ENCODE results near the gene GCNT1. TPM values are rescaled to one million over a fixed set of nuclear protein-coding genes. Genes with fewer than 3 reads are reported as not detected.
"Not testable (repeated sequence)": the region's sequence is repeated elsewhere in the genome, so short reads cannot be mapped to it uniquely, and the experiment has no call there.

GCNT1 gene
- total RNA-seq, 1 donor from 2014 or later = 8.0 TPM

- H3K4me3 Mint-ChIP-seq (ENCODE audit: unreplicated experiment) = no peak overlapping the region
Observed at GRCh38 chr9:76478226-76478625, 19.2 kb downstream of the GCNT1 start.

GRCh38 chr9:76479337-76479736 lies 20.4 kb downstream of the GCNT1 start:
- not testable (repeated sequence) for H3K36me3 Mint-ChIP-seq (ENCODE audit: unreplicated experiment); H3K27ac Mint-ChIP-seq (ENCODE audit: unreplicated experiment); H3K9me3 Mint-ChIP-seq (ENCODE audit: unreplicated experiment); H3K4me1 Mint-ChIP-seq (ENCODE audit: unreplicated experiment); DNase-seq (ENCODE audit: extremely low spot score, unreplicated experiment); H3K4me3 Mint-ChIP-seq (ENCODE audit: unreplicated experiment); H3K27me3 Mint-ChIP-seq (ENCODE audit: unreplicated experiment)

More at GRCh38 chr9:76478226-76478625, 19.2 kb downstream of the GCNT1 start:
- peaks cover 4% of the 10 kb centered on the region for H3K9me3 Mint-ChIP-seq (ENCODE audit: unreplicated experiment)
- H3K36me3 Mint-ChIP-seq (ENCODE audit: unreplicated experiment) = peaks cover 6% of the 10 kb centered on the region
- no peak overlapping the region for H3K27ac Mint-ChIP-seq (ENCODE audit: unreplicated experiment)
- TF ChIP-seq, protein P1, sequence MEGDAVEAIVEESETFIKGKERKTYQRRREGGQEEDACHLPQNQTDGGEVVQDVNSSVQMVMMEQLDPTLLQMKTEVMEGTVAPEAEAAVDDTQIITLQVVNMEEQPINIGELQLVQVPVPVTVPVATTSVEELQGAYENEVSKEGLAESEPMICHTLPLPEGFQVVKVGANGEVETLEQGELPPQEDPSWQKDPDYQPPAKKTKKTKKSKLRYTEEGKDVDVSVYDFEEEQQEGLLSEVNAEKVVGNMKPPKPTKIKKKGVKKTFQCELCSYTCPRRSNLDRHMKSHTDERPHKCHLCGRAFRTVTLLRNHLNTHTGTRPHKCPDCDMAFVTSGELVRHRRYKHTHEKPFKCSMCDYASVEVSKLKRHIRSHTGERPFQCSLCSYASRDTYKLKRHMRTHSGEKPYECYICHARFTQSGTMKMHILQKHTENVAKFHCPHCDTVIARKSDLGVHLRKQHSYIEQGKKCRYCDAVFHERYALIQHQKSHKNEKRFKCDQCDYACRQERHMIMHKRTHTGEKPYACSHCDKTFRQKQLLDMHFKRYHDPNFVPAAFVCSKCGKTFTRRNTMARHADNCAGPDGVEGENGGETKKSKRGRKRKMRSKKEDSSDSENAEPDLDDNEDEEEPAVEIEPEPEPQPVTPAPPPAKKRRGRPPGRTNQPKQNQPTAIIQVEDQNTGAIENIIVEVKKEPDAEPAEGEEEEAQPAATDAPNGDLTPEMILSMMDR (IDR thresholded peaks at IDR 0.05) = no peak
- H3K4me1 Mint-ChIP-seq (ENCODE audit: unreplicated experiment) = peaks cover 11% of the 10 kb centered on the region
- DNase-seq (ENCODE audit: extremely low spot score, unreplicated experiment) = no peak
- H3K27me3 Mint-ChIP-seq (ENCODE audit: unreplicated experiment) = no peaks in the 10 kb centered on the region

DNA sequence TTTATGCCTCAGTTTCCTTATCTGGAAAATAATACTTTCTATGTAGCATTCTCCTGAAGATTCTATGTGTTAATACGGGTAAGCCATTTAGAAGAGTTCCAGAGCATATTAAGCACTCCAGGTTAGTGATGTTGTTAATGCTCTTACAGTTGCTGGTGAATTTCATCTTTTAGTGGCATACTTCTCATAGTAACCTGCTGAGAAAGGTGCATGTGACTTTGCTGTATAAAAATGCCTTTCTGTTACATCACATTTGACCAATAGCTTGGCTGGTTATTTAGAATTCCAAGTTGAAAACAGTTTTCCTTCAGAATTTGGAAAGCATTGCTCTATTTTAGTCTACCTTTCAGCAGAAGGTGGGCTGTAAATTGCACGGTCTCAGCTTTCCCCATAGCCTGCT lies 27.2 kb downstream of the GCNT1 start:
- Mint-ChIP-seq H3K27ac (ENCODE audit: unreplicated experiment) (no peak overlapping the region), H3K9me3 (ENCODE audit: unreplicated experiment) (no peaks in the 10 kb centered on the region), H3K4me3 (ENCODE audit: unreplicated experiment) (no peak overlapping the region), H3K36me3 (ENCODE audit: unreplicated experiment) (no peaks in the 10 kb centered on the region), H3K27me3 (ENCODE audit: unreplicated experiment) (no peaks in the 10 kb centered on the region), H3K4me1 (ENCODE audit: unreplicated experiment) (peaks cover 3% of the 10 kb centered on the region)
- TF ChIP-seq, protein P1 (IDR thresholded peaks at IDR 0.05) = no peak
- DNase-seq (ENCODE audit: extremely low spot score, unreplicated experiment) = no peak

- Mint-ChIP-seq H3K4me1 (ENCODE audit: unreplicated experiment) (peaks cover 3% of the 10 kb centered on the region), H3K27me3 (ENCODE audit: unreplicated experiment) (no peaks in the 10 kb centered on the region), H3K9me3 (ENCODE audit: unreplicated experiment) (no peaks in the 10 kb centered on the region), H3K36me3 (ENCODE audit: unreplicated experiment) (no peaks in the 10 kb centered on the region), H3K27ac (ENCODE audit: unreplicated experiment) (no peak overlapping the region), H3K4me3 (ENCODE audit: unreplicated experiment) (no peak overlapping the region)
- no peak for DNase-seq (ENCODE audit: extremely low spot score, unreplicated experiment)
- TF ChIP-seq, protein P1 (IDR thresholded peaks at IDR 0.05) = no peak
Observed at GRCh38 chr9:76490249-76490990, 31.4 kb downstream of the GCNT1 start.

DNA sequence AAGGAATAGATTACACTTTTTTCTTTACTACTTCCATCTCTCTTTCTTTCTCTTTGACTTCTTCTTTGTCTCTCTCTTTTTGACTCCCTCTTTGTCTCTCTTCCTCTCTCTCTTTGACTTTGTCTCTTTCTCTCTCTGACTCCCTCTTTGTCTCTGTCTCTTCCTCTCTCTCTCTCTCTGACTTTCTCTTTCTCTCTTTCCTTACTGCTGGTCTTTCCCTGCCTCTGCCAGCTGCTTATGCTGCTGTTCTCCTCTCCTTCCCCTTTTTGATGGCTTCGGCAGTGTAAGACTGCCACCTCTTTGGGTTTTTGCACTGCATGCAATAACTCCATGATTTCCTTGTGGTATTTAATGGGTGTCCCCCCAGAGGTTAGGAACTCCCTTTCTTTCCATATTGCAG lies 32.1 kb downstream of the GCNT1 start:
- H3K9me3 Mint-ChIP-seq (ENCODE audit: unreplicated experiment); H3K4me3 Mint-ChIP-seq (ENCODE audit: unreplicated experiment); H3K36me3 Mint-ChIP-seq (ENCODE audit: unreplicated experiment); H3K27me3 Mint-ChIP-seq (ENCODE audit: unreplicated experiment); DNase-seq (ENCODE audit: extremely low spot score, unreplicated experiment); H3K27ac Mint-ChIP-seq (ENCODE audit: unreplicated experiment); H3K4me1 Mint-ChIP-seq (ENCODE audit: unreplicated experiment): not testable (repeated sequence)

GRCh38 chr9:76493496-76493895 lies 34.5 kb downstream of the GCNT1 start:
- not testable (repeated sequence) for H3K9me3 Mint-ChIP-seq (ENCODE audit: unreplicated experiment); H3K36me3 Mint-ChIP-seq (ENCODE audit: unreplicated experiment); H3K27me3 Mint-ChIP-seq (ENCODE audit: unreplicated experiment); H3K4me1 Mint-ChIP-seq (ENCODE audit: unreplicated experiment); H3K27ac Mint-ChIP-seq (ENCODE audit: unreplicated experiment); H3K4me3 Mint-ChIP-seq (ENCODE audit: unreplicated experiment); DNase-seq (ENCODE audit: extremely low spot score, unreplicated experiment)

All from osteocyte (in vitro differentiated cells).